H1 (cell line): Measurements from ENCODE around the gene CEP250. TPM values are rescaled to one million over a fixed set of nuclear protein-coding genes. Genes with fewer than 3 reads are reported as not detected.

Source experiments
- CTCF ChIA-PET: fragments of 300-600 bp; sonication (Branson Sonifier 250); formaldehyde crosslinking; loops from one replicate; lab custom pipeline; 2021; ENCODE audit not compliant: partially characterized antibody; lab: Charles Lee
- POLR2A ChIA-PET: fragments of 300-600 bp; sonication (Branson Sonifier 250); formaldehyde crosslinking; loops from one replicate; lab custom pipeline; 2021; ENCODE audit warnings: inconsistent platforms; ENCODE audit not compliant: partially characterized antibody; lab: Charles Lee
- DNase-seq, 2 experiments: peaks; one replicate each; pipeline versions ENCODE4 v3.0.0 to v3.0.0-alpha.2; 2010 to 2022; ENCODE audit warnings: low spot score in 2 of 2, low read depth in 1 of 2, mixed read lengths in 1 of 2
- FAIRE-seq: peaks from 2 replicates; lab custom pipeline; 2011; peaks lifted over from hg19 to GRCh38; lab: Jason Lieb, UNC
- H2AFZ ChIP-seq: 2 replicates; pipeline ENCODE4 v1.8.1; 2012; ENCODE audit warnings: low read length, inconsistent platforms
- H2AK5ac ChIP-seq: 2 replicates; pipeline ENCODE4 v1.6.1; 2013; ENCODE audit warnings: low read depth, low read length
- H2BK120ac ChIP-seq: replicated peaks from 2 replicates; pipeline ENCODE3; 2013; ENCODE audit warnings: low read depth, low read length, inconsistent platforms
- H2BK12ac ChIP-seq: 2 replicates; pipeline ENCODE4 v1.6.1; 2013; ENCODE audit warnings: low read depth, low read length
- H2BK15ac ChIP-seq: 2 replicates; pipeline ENCODE4 v1.6.1; 2013; ENCODE audit warnings: low read length
- H2BK20ac ChIP-seq: 2 replicates; pipeline ENCODE4 v1.6.1; 2013; ENCODE audit warnings: low read length
- H2BK5ac ChIP-seq: 2 replicates; pipeline ENCODE4 v1.6.1; 2013; ENCODE audit warnings: low read depth, low read length
- H3K14ac ChIP-seq: 2 replicates; pipeline ENCODE4 v1.6.1; 2013; ENCODE audit warnings: inconsistent platforms; ENCODE audit not compliant: insufficient read length
- H3K18ac ChIP-seq: 2 replicates; pipeline ENCODE4 v1.6.1; 2013; ENCODE audit warnings: low read length; ENCODE audit errors: extremely low read depth
- H3K23ac ChIP-seq: 2 replicates; pipeline ENCODE4 v1.6.1; 2013; ENCODE audit warnings: inconsistent platforms; ENCODE audit not compliant: insufficient read length
- H3K23me2 ChIP-seq: 2 replicates; pipeline ENCODE4 v1.6.1; 2013; ENCODE audit warnings: low read depth, low read length
- H3K27ac ChIP-seq: 2 replicates; pipeline ENCODE4 v1.6.1; 2011; ENCODE audit warnings: low read depth, low read length, inconsistent platforms
- H3K27me3 ChIP-seq, 4 experiments: replicated peaks in 1 of 4; 1 replicate in 1 of 4; 2 replicates in 3 of 4; pipeline versions ENCODE4 v1.6.1 to v1.8.1; 2011 to 2013; ENCODE audit warnings: low read length in 3 of 4, mild to moderate bottlenecking in 3 of 4, inconsistent platforms in 2 of 4, mixed read lengths in 2 of 4, moderate library complexity in 1 of 4; ENCODE audit not compliant: control insufficient read depth in 3 of 4, insufficient read depth in 3 of 4; ENCODE audit errors: extremely low read depth in 1 of 4
- H3K36me3 ChIP-seq, 4 experiments: 2 replicates each; pipeline versions ENCODE4 v1.6.1 to v1.8.1; 2011 to 2013; ENCODE audit warnings: mild to moderate bottlenecking in 4 of 4, low read length in 3 of 4, moderate library complexity in 2 of 4, control low read depth in 1 of 4, inconsistent platforms in 1 of 4; ENCODE audit not compliant: insufficient read depth in 4 of 4, control insufficient read depth in 2 of 4
- H3K4ac ChIP-seq: replicated peaks from 2 replicates; pipeline ENCODE3; 2013; ENCODE audit warnings: low read length, low read depth, mixed read lengths, inconsistent platforms; ENCODE audit not compliant: insufficient read length
- H3K4me1 ChIP-seq, 4 experiments: replicated peaks in 1 of 4; 1 replicate in 1 of 4; 2 replicates in 3 of 4; pipeline versions ENCODE4 v1.6.1 to v1.8.1; 2011 to 2013; ENCODE audit warnings: low read length in 3 of 4, inconsistent platforms in 2 of 4, mixed read lengths in 1 of 4; ENCODE audit not compliant: insufficient read depth in 4 of 4, control insufficient read depth in 3 of 4
- H3K4me2 ChIP-seq, 2 experiments: 2 replicates each; pipeline versions ENCODE4 v1.6.1 to v1.8.1; 2011 to 2013; ENCODE audit warnings: low read depth in 2 of 2, low read length in 2 of 2, control low read depth in 1 of 2, inconsistent platforms in 1 of 2, mild to moderate bottlenecking in 1 of 2; ENCODE audit not compliant: insufficient read depth in 1 of 2
- H3K4me3 ChIP-seq, 4 experiments: fragments of 200-600, 300-600 bp in 1 of 4; sonication (generic), shearing (Covaris generic), sonication (Bioruptor Twin) in 1 of 4; 2 replicates each; pipeline versions ENCODE4 v1.5.1 to v1.8.1; 2011 to 2016; ENCODE audit warnings: low read length in 4 of 4, low read depth in 3 of 4, control low read depth in 2 of 4, inconsistent platforms in 2 of 4, mild to moderate bottlenecking in 2 of 4, mixed read lengths in 1 of 4, moderate library complexity in 1 of 4; ENCODE audit not compliant: insufficient read depth in 2 of 4; ENCODE audit errors: extremely low read depth in 1 of 4
- H3K56ac ChIP-seq: replicated peaks from 2 replicates; pipeline ENCODE3; 2013; ENCODE audit warnings: low read depth, mild to moderate bottlenecking, mixed read lengths, low read length, inconsistent platforms; ENCODE audit not compliant: insufficient read length
- H3K79me1 ChIP-seq: 2 replicates; pipeline ENCODE4 v1.6.1; 2013; ENCODE audit warnings: low read depth, low read length, control low read depth
- H3K79me2 ChIP-seq, 2 experiments: 2 replicates each; pipeline versions ENCODE4 v1.6.1 to v1.8.1; 2012 to 2013; ENCODE audit warnings: low read length in 2 of 2, mild to moderate bottlenecking in 2 of 2, inconsistent platforms in 1 of 2; ENCODE audit not compliant: insufficient read depth in 2 of 2, control insufficient read depth in 1 of 2
- H3K9ac ChIP-seq, 4 experiments: replicated peaks in 1 of 4; 1 replicate in 1 of 4; 2 replicates in 3 of 4; pipeline versions ENCODE4 v1.6.1 to v1.8.1; 2011 to 2013; ENCODE audit warnings: low read depth in 3 of 4, low read length in 3 of 4, control low read depth in 2 of 4, mild to moderate bottlenecking in 2 of 4, moderate library complexity in 2 of 4, inconsistent platforms in 1 of 4; ENCODE audit errors: extremely low read depth in 1 of 4
- H3K9me3 ChIP-seq, 2 experiments: 2 replicates each; pipeline versions ENCODE4 v1.6.1 to v1.8.1; 2012 to 2013; ENCODE audit warnings: mild to moderate bottlenecking in 2 of 2, moderate library complexity in 2 of 2, control low read depth in 1 of 2, inconsistent platforms in 1 of 2, low read depth in 1 of 2, low read length in 1 of 2, mixed read lengths in 1 of 2; ENCODE audit not compliant: insufficient read depth in 2 of 2
- H4K20me1 ChIP-seq, 2 experiments: replicated peaks in 1 of 2; 2 replicates each; pipeline versions ENCODE3 to v1.8.1; 2011 to 2013; ENCODE audit warnings: inconsistent platforms in 2 of 2, low read length in 2 of 2, mild to moderate bottlenecking in 1 of 2; ENCODE audit not compliant: insufficient read depth in 2 of 2, control insufficient read depth in 1 of 2
- H4K5ac ChIP-seq: 2 replicates; pipeline ENCODE4 v1.6.1; 2013; ENCODE audit warnings: low read length, low read depth, mixed read lengths, inconsistent platforms; ENCODE audit not compliant: insufficient read length
- H4K8ac ChIP-seq: 2 replicates; pipeline ENCODE4 v1.8.0; 2013; ENCODE audit warnings: mild to moderate bottlenecking, moderate library complexity, low read length, inconsistent platforms; ENCODE audit not compliant: insufficient read depth; ENCODE audit errors: extremely low read depth
- H4K91ac ChIP-seq: replicated peaks from 2 replicates; pipeline ENCODE3; 2013; ENCODE audit warnings: low read length, mixed read lengths, inconsistent platforms; ENCODE audit not compliant: insufficient read length
- HDAC6 ChIP-seq: IDR thresholded peaks from one replicate; pipeline ENCODE4 v1.7.1; 2012; ENCODE audit warnings: low read depth, mild to moderate bottlenecking, inconsistent platforms, low read length, moderate library complexity
- JUND ChIP-seq: IDR thresholded peaks from 2 replicates; pipeline ENCODE4 v1.6.1; 2011; ENCODE audit warnings: mild to moderate bottlenecking, improper control_type of control experiment, low read length
- MAFK ChIP-seq: IDR thresholded peaks from 2 replicates; pipeline ENCODE4 v1.6.1; 2012; ENCODE audit warnings: low read depth, mild to moderate bottlenecking, improper control_type of control experiment, low read length
- NRF1 ChIP-seq: IDR thresholded peaks from 2 replicates; pipeline ENCODE4 v1.6.1; 2011; ENCODE audit warnings: mild to moderate bottlenecking, low read depth, low read length, improper control_type of control experiment
- RNF2 ChIP-seq: fragments of 200-900, 300-1000 bp; sonication (generic); IDR thresholded peaks from 2 replicates; pipeline ENCODE4 v1.7.1; 2016; ENCODE audit warnings: borderline replicate concordance, low read depth, mild to moderate bottlenecking, antibody characterized with exemption, low read length; ENCODE audit not compliant: poor library complexity, severe bottlenecking; ENCODE audit errors: missing control alignments
- SIN3A ChIP-seq, 2 experiments: IDR thresholded peaks in 1 of 2; conservative IDR thresholded peaks in 1 of 2; 2 replicates each; pipeline ENCODE4 v1.6.1; 2011 to 2012; ENCODE audit warnings: low read length in 2 of 2, improper control_type of control experiment in 1 of 2, low read depth in 1 of 2, mild to moderate bottlenecking in 1 of 2
- SIRT6 ChIP-seq: IDR thresholded peaks from one replicate; pipeline ENCODE4 v1.7.1; 2012; ENCODE audit warnings: low read length, inconsistent platforms
- SP2 ChIP-seq: IDR thresholded peaks from 2 replicates; pipeline ENCODE4 v1.6.1; 2012; ENCODE audit warnings: mild to moderate bottlenecking, low read length, inconsistent platforms
- WGBS, 2 experiments: shearing (Covaris generic) in 1 of 2; methylation state at CpG; one replicate each; pipeline versions ENCODE4 v1.1.6 to v1.1.7; 2013 to 2015; ENCODE audit warnings: low lambda C conversion rate in 2 of 2, mixed read lengths in 2 of 2, inconsistent platforms in 1 of 2, low coverage in 1 of 2, missing lambda C conversion rate in 1 of 2; ENCODE audit not compliant: insufficient replicate concordance in 2 of 2, insufficient coverage in 1 of 2, insufficient read length in 1 of 2; ENCODE audit errors: extremely low coverage in 1 of 2, missing lambda C conversion rate in 1 of 2; 5-methylcytosine and 5-hydroxymethylcytosine counted together
- polyA plus RNA-seq, 7 experiments: library from polyadenylated mRNA; depleted of rRNA in 3 of 7; stranded (reverse) in 5 of 7; unstranded in 2 of 7; fragments of >200 nt in 5 of 7; fragments of 200-250 nt in 2 of 7; gene quantifications; 1 replicate in 5 of 7; 2 replicates in 1 of 7; 4 replicates in 1 of 7; pipeline versions ENCODE4 v1.2.1 to v1.2.3, GENCODE V29; 2011 to 2013; ENCODE audit warnings: missing spikeins in 2 of 7, mixed read lengths in 2 of 7
- total RNA-seq: library from RNA; stranded (reverse); fragmentation: NEBNext Ultra II Directional; extraction: Animal tissue kit (Norgen Biotek cat#: 25700); gene quantifications from 2 replicates; pipeline ENCODE4 v1.2.1, GENCODE V29; 2021
- TF ChIP-seq, protein P1 (sequence below): IDR thresholded peaks from 2 replicates; pipeline ENCODE4 v1.6.1; 2011; ENCODE audit warnings: low read length, improper control_type of control experiment

The CEP250 gene
- total and polyA plus RNA-seq, 2 of the 8 experiments (the other 6 are each of a cell fraction or from before 2014, with no cell fraction given): 2.6 to 33.7 TPM

DNA sequence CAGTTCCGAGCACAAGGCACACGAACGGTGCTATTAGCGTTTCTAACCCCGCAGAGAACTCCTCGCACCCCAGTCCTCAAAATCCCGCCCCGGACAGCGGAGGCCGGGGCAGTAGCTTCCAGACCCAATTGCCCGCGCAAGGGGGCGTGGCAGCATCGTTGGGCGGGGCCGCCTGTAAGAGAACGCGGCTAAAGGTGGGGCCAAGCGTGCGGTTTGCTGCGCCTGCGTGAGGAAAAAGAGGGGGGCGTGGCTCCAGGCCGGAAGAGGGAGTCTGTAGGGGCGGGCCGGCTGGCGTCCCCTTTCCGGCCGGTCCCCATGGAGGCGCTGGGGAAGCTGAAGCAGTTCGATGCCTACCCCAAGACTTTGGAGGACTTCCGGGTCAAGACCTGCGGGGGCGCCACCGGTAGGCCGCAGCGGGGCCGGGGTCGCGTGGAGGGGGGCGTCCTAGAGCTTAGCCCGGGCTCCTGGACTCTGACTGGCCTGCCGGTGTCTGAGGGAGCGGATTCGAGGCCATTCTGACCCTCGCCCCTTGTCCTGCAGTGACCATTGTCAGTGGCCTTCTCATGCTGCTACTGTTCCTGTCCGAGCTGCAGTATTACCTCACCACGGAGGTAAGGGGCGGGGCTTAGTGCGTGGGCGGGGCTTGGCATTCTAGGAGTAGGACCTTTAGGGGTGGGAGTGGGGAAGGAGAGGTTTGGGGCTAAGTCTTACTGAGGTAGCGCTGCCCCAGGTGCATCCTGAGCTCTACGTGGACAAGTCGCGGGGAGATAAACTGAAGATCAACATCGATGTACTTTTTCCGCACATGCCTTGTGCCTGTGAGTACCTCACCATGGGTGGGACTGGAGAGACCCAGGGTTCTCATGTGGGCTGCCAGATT lies 86.6 kb downstream of the CEP250 start, which contains the start of gene ERGIC3:
Gene ERGIC3, plus strand, starts transcription at position 296 of the 880 bp plus-strand sequence. Its CDS starts 20 bp downstream, at position 316.
- Histone ChIP-seq H2BK5ac (peak within 1 kb of the TSS; percentile 95), H2BK15ac (peak within 1 kb of the TSS; percentile 82), H2BK120ac (no peak within 1 kb of the TSS), H4K5ac (peak within 1 kb of the TSS; percentile 88), H3K4me2 (peak within 1 kb of the TSS; percentile 91 to 95), H3K79me2 (peaks cover 0 to 10% of the 10 kb centered on the region in 2 experiments; a peak in 1 of 4 replicates), H3K18ac (peak within 1 kb of the TSS; percentile 97), H3K79me1 (peaks cover 6% of the 10 kb centered on the region; the same call in 1 of the 2 replicates), H3K9me3 (no peaks in the 10 kb centered on the region), H3K4me1 (peaks cover 2 to 6% (median 4%) of the 10 kb centered on the region in 4 experiments; a peak in 5 of 7 replicates), H2AK5ac (no peak within 1 kb of the TSS; the same call in 1 of the 2 replicates), H3K4me3 (peak within 1 kb of the TSS; percentile 74 to 82 (median 76)), H4K8ac (peak within 1 kb of the TSS; percentile 97), H3K9ac (peak within 1 kb of the TSS; percentile 81 to 91 (median 88)), H3K36me3 (peaks cover 0 to 16% (median 3%) of the 10 kb centered on the region in 4 experiments; a peak in 4 of 8 replicates), H3K27me3 (no peaks in the 10 kb centered on the region), H3K23ac (no peak within 1 kb of the TSS), H3K27ac (peak within 1 kb of the TSS; percentile 91), H4K91ac (peak within 1 kb of the TSS; percentile 77), H4K20me1 (peaks cover 0 to 2% of the 10 kb centered on the region in 2 experiments), H2BK20ac (no peak within 1 kb of the TSS), H3K56ac (peak within 1 kb of the TSS; percentile 91), H3K23me2 (peaks cover 13% of the 10 kb centered on the region), H3K4ac (peak within 1 kb of the TSS; percentile 30), H2BK12ac (peak within 1 kb of the TSS; percentile 6; the same call in 1 of the 2 replicates), H2AFZ (peak within 1 kb of the TSS; percentile 70), H3K14ac (no peak within 1 kb of the TSS)
- 3% methylated on average over 44 of the region's 57 CpGs; no CpG with 5 or more reads in 1 of the 2 experiments for WGBS, 2 experiments
- FAIRE-seq (no peak), DNase-seq (peak; percentile 97 to 99)
- POLR2A ChIA-PET: interaction anchor here (0.7 to 3.3 kb wide), 28 partner anchors 8 to 412 kb away, joined by 3 to 30 read pairs (median 4); partner anchors contain the start of genes CEP250, RBM39 and SCAND1
- CTCF ChIA-PET: interaction anchor here (0.6 to 1.7 kb wide), 11 partner anchors 11 to 109 kb away, joined by 3 to 8 read pairs (median 4); no protein-coding TSS in a partner anchor
- TF ChIP-seq SP2: no peak
- TF ChIP-seq SIN3A (conservative IDR thresholded peaks at IDR 0.05 in 1 of 2, IDR thresholded peaks at IDR 0.05 in 1 of 2; ENCODE audit: low read depth in 1 of 2, low read length in 2 of 2): peak; percentile 43 to 90; a peak in 2 of 4 replicates
- 0 out of 2 replicates have a peak, but pooled peaks have one; percentile 8 for TF ChIP-seq JUND
- no peak for TF ChIP-seq SIRT6
- TF ChIP-seq RNF2: no peak
- peak; percentile 94 for TF ChIP-seq NRF1
- TF ChIP-seq, protein P1, sequence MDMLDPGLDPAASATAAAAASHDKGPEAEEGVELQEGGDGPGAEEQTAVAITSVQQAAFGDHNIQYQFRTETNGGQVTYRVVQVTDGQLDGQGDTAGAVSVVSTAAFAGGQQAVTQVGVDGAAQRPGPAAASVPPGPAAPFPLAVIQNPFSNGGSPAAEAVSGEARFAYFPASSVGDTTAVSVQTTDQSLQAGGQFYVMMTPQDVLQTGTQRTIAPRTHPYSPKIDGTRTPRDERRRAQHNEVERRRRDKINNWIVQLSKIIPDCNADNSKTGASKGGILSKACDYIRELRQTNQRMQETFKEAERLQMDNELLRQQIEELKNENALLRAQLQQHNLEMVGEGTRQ: no peak
- TF ChIP-seq HDAC6: no peak
- no peak for TF ChIP-seq MAFK
